ENCODE data around the gene PADI3. TPM values are rescaled to one million over a fixed set of nuclear protein-coding genes. Genes with fewer than 3 reads are reported as not detected.

Gene PADI3
- total RNA-seq, 1 donor from 2014 or later = 0.04 TPM

DNA sequence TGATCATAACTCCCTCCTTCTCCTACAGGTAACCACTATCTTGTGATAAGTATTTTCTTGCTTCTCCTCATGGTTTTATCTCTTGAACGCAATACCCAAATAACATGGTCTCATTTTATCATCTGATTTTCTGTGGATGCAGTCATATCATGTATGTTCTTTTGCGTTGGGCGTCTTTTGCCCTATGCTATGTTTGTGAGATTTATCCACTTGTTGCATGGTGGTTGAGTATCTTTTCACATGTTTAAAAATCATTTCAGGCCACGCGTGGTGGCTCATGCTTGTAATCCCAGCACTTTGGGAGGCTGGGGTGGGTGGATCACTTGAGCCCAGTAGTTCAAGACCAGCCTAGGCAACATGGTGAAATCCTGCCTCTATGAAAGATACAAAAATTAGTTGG is 15.6 kb downstream of the PADI3 start:
- no peaks in the 10 kb centered on the region for H3K36me3 ChIP-seq (ENCODE audit: control insufficient read depth, insufficient read depth, low read length)
- no peaks in the 10 kb centered on the region for H3K27me3 ChIP-seq (ENCODE audit: control insufficient read depth, insufficient read depth, low read length)
- TF ChIP-seq, protein P1, sequence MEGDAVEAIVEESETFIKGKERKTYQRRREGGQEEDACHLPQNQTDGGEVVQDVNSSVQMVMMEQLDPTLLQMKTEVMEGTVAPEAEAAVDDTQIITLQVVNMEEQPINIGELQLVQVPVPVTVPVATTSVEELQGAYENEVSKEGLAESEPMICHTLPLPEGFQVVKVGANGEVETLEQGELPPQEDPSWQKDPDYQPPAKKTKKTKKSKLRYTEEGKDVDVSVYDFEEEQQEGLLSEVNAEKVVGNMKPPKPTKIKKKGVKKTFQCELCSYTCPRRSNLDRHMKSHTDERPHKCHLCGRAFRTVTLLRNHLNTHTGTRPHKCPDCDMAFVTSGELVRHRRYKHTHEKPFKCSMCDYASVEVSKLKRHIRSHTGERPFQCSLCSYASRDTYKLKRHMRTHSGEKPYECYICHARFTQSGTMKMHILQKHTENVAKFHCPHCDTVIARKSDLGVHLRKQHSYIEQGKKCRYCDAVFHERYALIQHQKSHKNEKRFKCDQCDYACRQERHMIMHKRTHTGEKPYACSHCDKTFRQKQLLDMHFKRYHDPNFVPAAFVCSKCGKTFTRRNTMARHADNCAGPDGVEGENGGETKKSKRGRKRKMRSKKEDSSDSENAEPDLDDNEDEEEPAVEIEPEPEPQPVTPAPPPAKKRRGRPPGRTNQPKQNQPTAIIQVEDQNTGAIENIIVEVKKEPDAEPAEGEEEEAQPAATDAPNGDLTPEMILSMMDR (IDR thresholded peaks at IDR 0.05; ENCODE audit: insufficient read depth, low read length, poor library complexity, severe bottlenecking) = no peak
- DNase-seq (ENCODE audit: low read depth) = no peak
- H3K4me3 ChIP-seq (ENCODE audit: low read depth, low read length) = no peak overlapping the region

DNA sequence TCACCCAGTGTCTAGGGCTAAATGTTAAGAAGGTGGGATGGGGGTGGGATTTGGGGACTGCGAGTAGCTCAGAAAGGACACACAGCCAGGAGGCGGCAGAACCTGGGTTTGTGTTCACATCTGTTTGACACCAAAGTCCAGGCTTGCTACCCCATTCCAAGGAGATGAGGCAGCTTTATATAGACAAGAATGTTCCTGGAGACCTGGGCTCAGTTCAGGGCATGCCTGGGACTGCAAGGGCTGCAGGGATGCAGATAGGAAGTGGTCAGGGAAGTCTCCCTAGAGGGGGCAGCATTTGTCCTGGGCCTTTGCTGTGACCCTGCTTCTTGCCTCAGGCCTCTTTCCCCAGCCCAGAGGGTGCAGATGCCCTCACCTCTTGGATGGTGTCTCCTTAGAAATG is 16.3 kb downstream of the PADI3 start:
- H3K27me3 ChIP-seq (ENCODE audit: control insufficient read depth, insufficient read depth, low read length) = no peaks in the 10 kb centered on the region
- no peak for DNase-seq (ENCODE audit: low read depth)
- H3K4me3 ChIP-seq (ENCODE audit: low read depth, low read length) = no peak overlapping the region
- no peaks in the 10 kb centered on the region for H3K36me3 ChIP-seq (ENCODE audit: control insufficient read depth, insufficient read depth, low read length)
- TF ChIP-seq, protein P1 (IDR thresholded peaks at IDR 0.05; ENCODE audit: insufficient read depth, low read length, poor library complexity, severe bottlenecking) = no peak

DNA sequence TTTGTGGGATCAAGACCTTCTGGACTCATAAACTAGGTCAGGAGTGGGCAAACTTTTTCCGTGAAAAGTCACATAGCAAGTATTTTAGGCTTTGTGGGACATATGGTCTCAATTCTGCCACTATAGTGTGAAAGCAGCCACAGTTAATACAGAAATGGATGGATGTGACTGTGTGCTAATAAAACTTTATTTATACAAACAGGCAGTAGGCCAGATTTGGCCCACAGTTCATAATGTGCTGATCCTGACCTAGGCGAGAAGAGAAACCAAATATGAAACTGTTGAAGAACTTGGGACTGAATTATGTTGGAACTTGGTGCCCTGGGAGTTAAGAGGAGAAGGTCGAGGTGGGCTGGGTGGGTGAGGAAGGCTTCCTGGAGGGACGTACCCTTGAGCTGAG is 17.1 kb downstream of the PADI3 start:
- H3K27me3 ChIP-seq (ENCODE audit: control insufficient read depth, insufficient read depth, low read length) = no peaks in the 10 kb centered on the region
- H3K36me3 ChIP-seq (ENCODE audit: control insufficient read depth, insufficient read depth, low read length) = no peaks in the 10 kb centered on the region
- no peak for DNase-seq (ENCODE audit: low read depth)
- TF ChIP-seq, protein P1 (IDR thresholded peaks at IDR 0.05; ENCODE audit: insufficient read depth, low read length, poor library complexity, severe bottlenecking) = no peak
- no peak overlapping the region for H3K4me3 ChIP-seq (ENCODE audit: low read depth, low read length)

DNA sequence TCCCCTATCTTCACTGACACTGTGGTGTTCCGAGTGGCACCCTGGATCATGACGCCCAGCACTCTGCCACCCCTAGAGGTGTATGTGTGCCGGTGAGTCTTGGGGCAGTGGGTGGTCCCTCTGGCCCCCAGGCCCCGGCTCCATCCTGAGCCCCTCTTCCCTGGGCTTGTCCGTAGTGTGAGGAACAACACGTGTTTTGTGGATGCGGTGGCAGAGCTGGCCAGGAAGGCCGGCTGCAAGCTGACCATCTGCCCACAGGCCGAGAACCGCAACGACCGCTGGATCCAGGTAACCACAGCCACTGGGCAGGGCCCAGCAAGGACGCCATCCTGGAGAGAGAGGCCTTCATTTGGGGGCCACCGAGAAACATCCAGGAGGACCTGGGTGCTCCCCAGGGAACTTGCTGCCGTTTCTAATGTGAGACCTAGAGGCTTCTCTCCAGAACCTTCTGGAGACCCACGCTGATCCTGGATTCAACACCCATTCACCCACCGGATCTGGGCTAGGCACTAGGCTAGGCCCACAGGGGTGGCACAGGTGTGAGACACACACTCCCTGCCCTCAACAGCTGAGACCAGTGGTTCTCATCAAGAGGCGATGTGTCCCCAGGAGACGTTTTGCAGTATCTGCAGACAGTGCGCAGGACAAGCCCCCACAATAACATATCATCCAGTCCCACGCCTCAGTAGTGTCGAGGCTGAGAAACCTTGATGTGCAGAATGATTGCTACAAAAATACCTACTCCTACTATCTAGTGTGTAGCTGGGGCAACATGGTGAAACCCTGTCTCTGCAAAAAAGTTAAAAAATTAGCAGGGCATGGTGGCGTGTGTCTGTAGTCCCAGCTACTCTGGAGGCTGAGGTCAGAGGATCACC is 22.2 kb downstream of the PADI3 start:
- no peaks in the 10 kb centered on the region for H3K36me3 ChIP-seq (ENCODE audit: control insufficient read depth, insufficient read depth, low read length)
- TF ChIP-seq, protein P1 (IDR thresholded peaks at IDR 0.05; ENCODE audit: insufficient read depth, low read length, poor library complexity, severe bottlenecking) = no peak
- no peak overlapping the region for H3K4me3 ChIP-seq (ENCODE audit: low read depth, low read length)
- no peaks in the 10 kb centered on the region for H3K27me3 ChIP-seq (ENCODE audit: control insufficient read depth, insufficient read depth, low read length)
- DNase-seq (ENCODE audit: low read depth) = no peak

DNA sequence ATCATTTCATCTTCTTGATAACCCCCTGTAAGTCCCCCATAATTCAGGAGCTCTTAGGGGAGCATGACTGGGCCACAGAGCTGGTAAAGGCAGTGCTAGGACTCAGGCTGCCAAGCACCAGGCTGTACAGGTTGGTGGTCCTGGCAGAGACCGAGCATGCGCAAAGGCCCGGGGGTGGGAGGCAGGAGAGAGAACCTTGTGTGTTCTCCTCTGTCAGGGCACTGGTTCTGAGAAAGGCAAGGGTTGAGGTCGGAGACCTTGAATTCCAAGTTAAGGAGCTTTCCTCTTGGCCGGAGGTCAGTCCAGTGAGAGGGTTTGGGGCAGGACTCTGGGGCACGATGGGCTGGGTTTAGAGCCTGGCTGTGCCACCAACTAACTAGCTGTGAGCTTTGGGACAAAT is 23.2 kb downstream of the PADI3 start:
- no peak for DNase-seq (ENCODE audit: low read depth)
- TF ChIP-seq, protein P1 (IDR thresholded peaks at IDR 0.05; ENCODE audit: insufficient read depth, low read length, poor library complexity, severe bottlenecking) = no peak
- H3K4me3 ChIP-seq (ENCODE audit: low read depth, low read length) = no peak overlapping the region
- no peaks in the 10 kb centered on the region for H3K27me3 ChIP-seq (ENCODE audit: control insufficient read depth, insufficient read depth, low read length)
- no peaks in the 10 kb centered on the region for H3K36me3 ChIP-seq (ENCODE audit: control insufficient read depth, insufficient read depth, low read length)

DNA sequence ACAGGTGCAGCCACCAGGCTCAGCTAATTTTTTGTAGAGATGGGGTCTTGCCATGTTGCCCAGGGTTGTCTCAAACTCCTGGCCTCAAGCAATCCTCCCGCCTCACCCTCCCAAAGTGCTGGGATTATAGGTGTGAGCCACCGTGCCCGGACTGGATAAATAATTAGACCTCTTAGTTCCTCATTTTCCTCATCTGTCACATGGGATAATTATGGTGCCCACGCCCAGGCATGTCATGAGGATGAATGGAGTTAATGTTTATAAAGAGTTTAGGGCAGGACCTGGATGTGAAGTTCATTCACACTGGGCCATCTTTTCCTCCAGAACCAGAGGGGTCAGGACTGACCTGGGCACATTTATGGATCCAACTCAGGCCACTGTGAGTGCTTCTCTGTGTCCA is 23.7 kb downstream of the PADI3 start:
- no peak overlapping the region for H3K4me3 ChIP-seq (ENCODE audit: low read depth, low read length)
- no peaks in the 10 kb centered on the region for H3K27me3 ChIP-seq (ENCODE audit: control insufficient read depth, insufficient read depth, low read length)
- TF ChIP-seq, protein P1 (IDR thresholded peaks at IDR 0.05; ENCODE audit: insufficient read depth, low read length, poor library complexity, severe bottlenecking) = no peak
- DNase-seq (ENCODE audit: low read depth) = no peak
- no peaks in the 10 kb centered on the region for H3K36me3 ChIP-seq (ENCODE audit: control insufficient read depth, insufficient read depth, low read length)
